Upper lobe of left lung (tissue), 4 donors: Measurements from ENCODE around the gene TSC22D2.

ENCODE experiments used
- CTCF ChIP-seq, 6 experiments: fragments of 450-650 bp in 4 of 6; fragments of 200-600 bp in 2 of 6; sonication (generic) in 2 of 6; IDR thresholded peaks; one replicate each; pipeline ENCODE4 v1.5.1; 2016 to 2019; ENCODE audit warnings: antibody characterized with exemption in 6 of 6
- EP300 ChIP-seq, 4 donors: sonication (generic); formaldehyde crosslinking; IDR thresholded peaks; one replicate each; pipeline ENCODE4 v1.5.1; 2017; ENCODE audit warnings: antibody characterized with exemption in 4 of 4, control low read depth in 2 of 4
- POLR2A ChIP-seq, 4 donors: fragments of 450-650 bp; IDR thresholded peaks; one replicate each; pipeline ENCODE4 v1.5.1; 2016 to 2017; ENCODE audit warnings: antibody characterized with exemption in 4 of 4, mild to moderate bottlenecking in 2 of 4
- POLR2AphosphoS5 ChIP-seq, 2 donors: sonication (generic); formaldehyde crosslinking; IDR thresholded peaks; one replicate each; pipeline ENCODE4 v1.5.1; 2017; ENCODE audit warnings: antibody characterized with exemption in 2 of 2

GRCh38 chr3:150404023-150404422 is 4.1 kb upstream of the TSC22D2 start:
- no peak for TF ChIP-seq POLR2A (IDR thresholded peaks at IDR 0.05)
- TF ChIP-seq POLR2AphosphoS5 (IDR thresholded peaks at IDR 0.05): no peak
- no peak for TF ChIP-seq CTCF (IDR thresholded peaks at IDR 0.05)
- no peak for TF ChIP-seq EP300 (IDR thresholded peaks at IDR 0.05)
